Measurements from ENCODE around the gene ATF6B. TPM values are rescaled to one million over a fixed set of nuclear protein-coding genes. Genes with fewer than 3 reads are reported as not detected.

Gene ATF6B
- 100 to 1,000 TPM; 119 to 135 TPM for total RNA-seq

GRCh38 chr6:32127717-32128592 lies at the start of gene ATF6B:
Gene ATF6B, minus strand, starts transcription at chr6:32128246. Its CDS starts 39 bp downstream, at chr6:32128207.
- H3K4me1 Mint-ChIP-seq: peaks cover 40% of the 10 kb centered on the region
- H3K27ac Mint-ChIP-seq: peak within 1 kb of the TSS; percentile 98
- no peaks in the 10 kb centered on the region for H3K9me3 Mint-ChIP-seq (ENCODE audit: low read depth)
- peak; percentile 94 for ATAC-seq
- CTCF ChIA-PET: interaction anchor here (0.6 to 5.0 kb wide), 8 partner anchors 9 to 229 kb away, joined by 3 to 47 read pairs (median 5); partner anchors contain the start of gene GPSM3
- H3K36me3 Mint-ChIP-seq: peaks cover 21% of the 10 kb centered on the region
- peak; percentile 99 for DNase-seq
- no peaks in the 10 kb centered on the region for H3K27me3 Mint-ChIP-seq
- peak within 1 kb of the TSS; percentile 99 for H3K4me3 Mint-ChIP-seq

GRCh38 chr6:32177183-32177787 lies 49.2 kb upstream of the ATF6B start:
- CTCF ChIA-PET: interaction anchor here (1.1 to 4.6 kb wide), 4 partner anchors 15 to 58 kb away, joined by 3 to 31 read pairs (median 8); partner anchors contain the start of genes GPSM3, PBX2 and PRRT1
- ATAC-seq (peak; percentile 2), DNase-seq (peak; percentile 67)

GRCh38 chr6:32176476-32177182 lies 48.6 kb upstream of the ATF6B start:
- Mint-ChIP-seq H3K9me3 (ENCODE audit: low read depth) (no peaks in the 10 kb centered on the region), H3K36me3 (peaks cover 12% of the 10 kb centered on the region), H3K4me1 (peaks cover 62% of the 10 kb centered on the region), H3K27me3 (no peaks in the 10 kb centered on the region), H3K27ac (peak overlapping the region; percentile 94), H3K4me3 (peak overlapping the region; percentile 93)
- no peak for ATAC-seq
- no peak for DNase-seq
- CTCF ChIA-PET: interaction anchor here (1.1 to 4.6 kb wide), 4 partner anchors 15 to 58 kb away, joined by 3 to 31 read pairs (median 8); partner anchors contain the start of genes GPSM3, PBX2 and PRRT1

More at GRCh38 chr6:32177183-32177787, 49.2 kb upstream of the ATF6B start:
- peaks cover 13% of the 10 kb centered on the region for H3K36me3 Mint-ChIP-seq
- no peaks in the 10 kb centered on the region for H3K27me3 Mint-ChIP-seq
- H3K9me3 Mint-ChIP-seq (ENCODE audit: low read depth): no peaks in the 10 kb centered on the region
- peaks cover 62% of the 10 kb centered on the region for H3K4me1 Mint-ChIP-seq
- H3K4me3 Mint-ChIP-seq: peak overlapping the region; percentile 93
- peak overlapping the region; percentile 94 for H3K27ac Mint-ChIP-seq

- peak; percentile 62 for ATAC-seq
- CTCF ChIA-PET: interaction anchor here (4.6 kb wide), 1 partner anchor 16 kb away, joined by 31 read pairs; the partner anchor contains the start of genes GPSM3 and PBX2
- Mint-ChIP-seq H3K4me1 (peaks cover 59% of the 10 kb centered on the region), H3K36me3 (peaks cover 12% of the 10 kb centered on the region), H3K4me3 (peak within 1 kb of the TSS; percentile 93), H3K27me3 (no peaks in the 10 kb centered on the region), H3K27ac (peak within 1 kb of the TSS; percentile 94), H3K9me3 (ENCODE audit: low read depth) (no peaks in the 10 kb centered on the region)
- DNase-seq: peak; percentile 98
Measured at GRCh38 chr6:32175711-32176475, 47.8 kb upstream of the ATF6B start, which contains the start of gene AGPAT1. Gene AGPAT1, minus strand, starts transcription at chr6:32176084. Its CDS starts 4,588 bp downstream, at chr6:32171496.

GRCh38 chr6:32175322-32175710 lies 47.3 kb upstream of the ATF6B start:
- H3K27me3 Mint-ChIP-seq: no peaks in the 10 kb centered on the region
- H3K9me3 Mint-ChIP-seq (ENCODE audit: low read depth): no peaks in the 10 kb centered on the region
- CTCF ChIA-PET: no interaction called here
- H3K4me1 Mint-ChIP-seq: peaks cover 55% of the 10 kb centered on the region
- no peak for ATAC-seq
- H3K27ac Mint-ChIP-seq: peak overlapping the region; percentile 94
- peak overlapping the region; percentile 93 for H3K4me3 Mint-ChIP-seq
- peaks cover 7% of the 10 kb centered on the region for H3K36me3 Mint-ChIP-seq
- no peak for DNase-seq

- H3K9me3 Mint-ChIP-seq (ENCODE audit: low read depth): no peaks in the 10 kb centered on the region
- H3K4me1 Mint-ChIP-seq: peaks cover 48% of the 10 kb centered on the region
- CTCF ChIA-PET: no interaction called here
- peak overlapping the region; percentile 93 for H3K4me3 Mint-ChIP-seq
- DNase-seq (no peak), ATAC-seq (no peak)
- no peak overlapping the region for H3K27ac Mint-ChIP-seq
- H3K27me3 Mint-ChIP-seq: no peaks in the 10 kb centered on the region
- peaks cover 8% of the 10 kb centered on the region for H3K36me3 Mint-ChIP-seq
Measured at GRCh38 chr6:32174416-32174815, 46.4 kb upstream of the ATF6B start.

GRCh38 chr6:32173051-32173727 lies 45.1 kb upstream of the ATF6B start:
- ATAC-seq (no peak), DNase-seq (no peak)
- H3K4me3 Mint-ChIP-seq: no peak overlapping the region
- peak overlapping the region; percentile 0 for H3K27ac Mint-ChIP-seq
- CTCF ChIA-PET: no interaction called here
- peaks cover 4% of the 10 kb centered on the region for H3K36me3 Mint-ChIP-seq
- no peaks in the 10 kb centered on the region for H3K27me3 Mint-ChIP-seq
- H3K4me1 Mint-ChIP-seq: peaks cover 40% of the 10 kb centered on the region
- H3K9me3 Mint-ChIP-seq (ENCODE audit: low read depth): no peaks in the 10 kb centered on the region

GRCh38 chr6:32171234-32171633 lies 43.2 kb upstream of the ATF6B start:
- DNase-seq (no peak), ATAC-seq (no peak)
- no peak overlapping the region for H3K4me3 Mint-ChIP-seq
- H3K9me3 Mint-ChIP-seq (ENCODE audit: low read depth): no peaks in the 10 kb centered on the region
- H3K4me1 Mint-ChIP-seq: peaks cover 30% of the 10 kb centered on the region
- CTCF ChIA-PET: interaction anchor here (0.7 kb wide), 1 partner anchor 24 kb away, joined by 3 read pairs; no protein-coding TSS in a partner anchor
- H3K27ac Mint-ChIP-seq: no peak overlapping the region
- peaks cover 6% of the 10 kb centered on the region for H3K36me3 Mint-ChIP-seq
- H3K27me3 Mint-ChIP-seq: no peaks in the 10 kb centered on the region

- no peaks in the 10 kb centered on the region for H3K9me3 Mint-ChIP-seq (ENCODE audit: low read depth)
- no peak overlapping the region for H3K4me3 Mint-ChIP-seq
- no peak for ATAC-seq
- peaks cover 6% of the 10 kb centered on the region for H3K36me3 Mint-ChIP-seq
- CTCF ChIA-PET: no interaction called here
- no peaks in the 10 kb centered on the region for H3K27me3 Mint-ChIP-seq
- H3K27ac Mint-ChIP-seq: no peak overlapping the region
- H3K4me1 Mint-ChIP-seq: peaks cover 28% of the 10 kb centered on the region
- DNase-seq: no peak
Measured at GRCh38 chr6:32170294-32170693, 42.2 kb upstream of the ATF6B start.

- CTCF ChIA-PET: interaction anchor here (1.3 kb wide), 1 partner anchor 50 kb away, joined by 3 read pairs; no protein-coding TSS in a partner anchor
- DNase-seq: no peak
- H3K4me3 Mint-ChIP-seq: no peak overlapping the region
- peaks cover 15% of the 10 kb centered on the region for H3K4me1 Mint-ChIP-seq
- peaks cover 6% of the 10 kb centered on the region for H3K36me3 Mint-ChIP-seq
- no peak overlapping the region for H3K27ac Mint-ChIP-seq
- H3K9me3 Mint-ChIP-seq (ENCODE audit: low read depth): no peaks in the 10 kb centered on the region
- H3K27me3 Mint-ChIP-seq: no peaks in the 10 kb centered on the region
- ATAC-seq: no peak
Measured at GRCh38 chr6:32168807-32169591, 41.0 kb upstream of the ATF6B start.

- Mint-ChIP-seq H3K27ac (peak overlapping the region; percentile 26), H3K36me3 (peaks cover 6% of the 10 kb centered on the region), H3K4me3 (no peak overlapping the region), H3K4me1 (peaks cover 8% of the 10 kb centered on the region), H3K9me3 (ENCODE audit: low read depth) (no peaks in the 10 kb centered on the region), H3K27me3 (no peaks in the 10 kb centered on the region)
- CTCF ChIA-PET: no interaction called here
- ATAC-seq (no peak), DNase-seq (no peak)
Measured at GRCh38 chr6:32168350-32168749, 40.3 kb upstream of the ATF6B start.
